Activated CD4-positive, alpha-beta memory T cell treated with anti-CD3 and anti-CD28 coated beads, Interleukin-2, amount 10 ng/mL, durations not matched to agents 7 days and 5 days (primary cell): ENCODE measurements around the gene RAB37. TPM values are rescaled to one million over a fixed set of nuclear protein-coding genes. Genes with fewer than 3 reads are reported as not detected.

Source experiments
- CTCF ChIA-PET: fragments of 350-600 bp; sonication (Branson Sonifier 250); formaldehyde crosslinking; loops from one replicate; lab custom pipeline; 2021; ENCODE audit warnings: antibody characterized with exemption, inconsistent platforms; lab: Charles Lee
- POLR2A ChIA-PET: fragments of 350-600 bp; sonication (Branson Sonifier 250); formaldehyde crosslinking; loops from one replicate; lab custom pipeline; 2021; ENCODE audit warnings: antibody characterized with exemption; lab: Charles Lee
- DNase-seq: peaks from one replicate; pipeline ENCODE4 v3.0.0-alpha.2; 2020
- H3K27ac Mint-ChIP-seq: one replicate; pipeline ENCODE4 v1.8.0; 2021; ENCODE audit warnings: mild to moderate bottlenecking, mixed read lengths
- H3K27me3 Mint-ChIP-seq: one replicate; pipeline ENCODE4 v1.8.0; 2021; ENCODE audit warnings: mixed read lengths
- H3K36me3 Mint-ChIP-seq: one replicate; pipeline ENCODE4 v1.8.0; 2021; ENCODE audit warnings: low read depth, mixed read lengths
- H3K4me1 Mint-ChIP-seq: one replicate; pipeline ENCODE4 v1.8.0; 2021; ENCODE audit warnings: mixed read lengths
- H3K4me3 Mint-ChIP-seq: one replicate; pipeline ENCODE4 v1.8.0; 2021; ENCODE audit warnings: mild to moderate bottlenecking, mixed read lengths
- H3K9me3 Mint-ChIP-seq: one replicate; pipeline ENCODE4 v1.8.0; 2021; ENCODE audit warnings: mixed read lengths
- total RNA-seq, 2 experiments: library from RNA; stranded (reverse); gene quantifications; one replicate each; pipeline ENCODE4 v1.2.3, GENCODE V29; 2021

Gene RAB37
- total RNA-seq, 2 experiments from 2014 or later, result 56.1 to 58.5 TPM

GRCh38 chr17:74757931-74758847, 21.1 kb downstream of the RAB37 start:
- peaks cover 85% of the 10 kb centered on the region for H3K4me1 Mint-ChIP-seq
- CTCF ChIA-PET, result interaction anchor here (3.0 to 12.5 kb wide), 6 partner anchors 12 to 101 kb away, joined by 12 to 93 read pairs (median 40); partner anchors contain the start of genes NAT9 and RAB37
- no peak for DNase-seq
- H3K4me3 Mint-ChIP-seq, result peak overlapping the region; percentile 61
- no peaks in the 10 kb centered on the region for H3K9me3 Mint-ChIP-seq
- H3K27ac Mint-ChIP-seq, result peak overlapping the region; percentile 79
- no peaks in the 10 kb centered on the region for H3K27me3 Mint-ChIP-seq
- H3K36me3 Mint-ChIP-seq, result peaks cover 49% of the 10 kb centered on the region
- POLR2A ChIA-PET, result interaction anchor here (0.9 to 8.0 kb wide), 6 partner anchors 10 to 192 kb away, joined by 3 to 98 read pairs (median 18); partner anchors contain the start of genes NAT9, NHERF1 and RAB37

GRCh38 chr17:74758848-74759168, 21.8 kb downstream of the RAB37 start:
- ChIA-PET CTCF (interaction anchor here (0.8 to 12.5 kb wide), 11 partner anchors 9 to 107 kb away, joined by 3 to 93 read pairs (median 21); partner anchors contain the start of genes NAT9 and RAB37), POLR2A (interaction anchor here (0.9 to 8.0 kb wide), 8 partner anchors 10 to 193 kb away, joined by 3 to 98 read pairs (median 12); partner anchors contain the start of genes NAT9, NHERF1 and RAB37)
- Mint-ChIP-seq H3K36me3 (peaks cover 43% of the 10 kb centered on the region), H3K27me3 (no peaks in the 10 kb centered on the region), H3K4me3 (peak overlapping the region; percentile 61), H3K4me1 (peaks cover 79% of the 10 kb centered on the region), H3K27ac (peak overlapping the region; percentile 79), H3K9me3 (no peaks in the 10 kb centered on the region)
- no peak for DNase-seq

- ChIA-PET CTCF (interaction anchor here (0.8 to 12.5 kb wide), 14 partner anchors 9 to 202 kb away, joined by 3 to 93 read pairs (median 15); partner anchors contain the start of genes NAT9 and RAB37), POLR2A (interaction anchor here (0.9 to 8.0 kb wide), 9 partner anchors 11 to 114 kb away, joined by 3 to 98 read pairs (median 11); partner anchors contain the start of genes FDXR, NAT9, NHERF1 and RAB37)
- H3K27ac Mint-ChIP-seq, result peak overlapping the region; percentile 79
- H3K4me1 Mint-ChIP-seq, result peaks cover 76% of the 10 kb centered on the region
- peaks cover 45% of the 10 kb centered on the region for H3K36me3 Mint-ChIP-seq
- DNase-seq, result peak; percentile 82
- no peaks in the 10 kb centered on the region for H3K27me3 Mint-ChIP-seq
- H3K4me3 Mint-ChIP-seq, result peak overlapping the region; percentile 61
- H3K9me3 Mint-ChIP-seq, result no peaks in the 10 kb centered on the region
Measured at GRCh38 chr17:74759243-74759801, 22.3 kb downstream of the RAB37 start.

GRCh38 chr17:74759941-74760340, 22.9 kb downstream of the RAB37 start:
- Mint-ChIP-seq H3K27ac (peak overlapping the region; percentile 79), H3K9me3 (no peaks in the 10 kb centered on the region), H3K4me1 (peaks cover 70% of the 10 kb centered on the region), H3K4me3 (peak overlapping the region; percentile 61), H3K27me3 (no peaks in the 10 kb centered on the region), H3K36me3 (peaks cover 45% of the 10 kb centered on the region)
- no peak for DNase-seq
- POLR2A ChIA-PET, result interaction anchor here (0.9 to 8.0 kb wide), 9 partner anchors 12 to 113 kb away, joined by 3 to 98 read pairs (median 11); partner anchors contain the start of genes FDXR, NAT9, NHERF1 and RAB37
- CTCF ChIA-PET, result interaction anchor here (0.8 to 12.5 kb wide), 14 partner anchors 10 to 201 kb away, joined by 3 to 93 read pairs (median 15); partner anchors contain the start of genes NAT9 and RAB37

DNA sequence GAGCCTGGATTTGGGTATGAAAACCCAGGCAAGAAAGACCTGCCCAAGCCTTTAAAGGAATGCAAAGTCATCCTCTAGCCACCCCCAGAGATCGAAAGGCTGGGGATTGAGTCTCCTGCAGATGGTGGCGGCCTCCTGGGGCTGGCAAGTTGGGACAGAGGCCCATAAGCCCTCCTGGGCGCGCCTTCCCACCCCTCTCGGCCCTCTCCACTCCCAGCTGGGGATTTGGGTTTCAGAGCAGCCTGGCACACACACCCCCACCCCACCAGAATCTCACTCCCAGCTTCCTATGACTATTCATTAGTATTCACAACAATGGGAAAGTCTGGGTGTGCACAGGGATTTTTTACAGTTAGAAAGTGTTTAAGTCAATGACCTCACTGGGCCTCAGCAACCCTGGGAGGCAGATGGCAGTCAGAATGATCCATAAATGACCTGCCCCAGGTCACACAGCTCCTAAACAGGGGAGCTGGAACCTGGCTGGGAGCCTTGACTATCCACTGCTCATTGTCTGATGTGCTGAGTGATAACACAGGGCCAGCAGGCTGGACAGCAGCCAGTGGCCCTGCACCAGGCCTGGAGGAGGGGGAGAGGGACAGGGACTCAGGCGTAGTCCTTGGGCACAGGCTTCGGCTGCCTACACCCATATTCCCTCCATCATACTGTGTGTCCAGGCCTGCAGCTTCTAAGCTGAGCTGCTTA, 23.5 kb downstream of the RAB37 start:
- Mint-ChIP-seq H3K27me3 (no peaks in the 10 kb centered on the region), H3K27ac (peak overlapping the region; percentile 79), H3K36me3 (peaks cover 43% of the 10 kb centered on the region), H3K4me3 (no peak overlapping the region), H3K9me3 (no peaks in the 10 kb centered on the region), H3K4me1 (peaks cover 65% of the 10 kb centered on the region)
- ChIA-PET POLR2A (interaction anchor here (0.9 to 8.0 kb wide), 8 partner anchors 12 to 113 kb away, joined by 3 to 98 read pairs (median 8); partner anchors contain the start of genes FDXR, NAT9, NHERF1 and RAB37), CTCF (interaction anchor here (0.6 to 12.5 kb wide), 15 partner anchors 10 to 201 kb away, joined by 3 to 93 read pairs (median 12); partner anchors contain the start of genes NAT9 and RAB37)
- DNase-seq, result no peak

- ChIA-PET CTCF (interaction anchor here (0.6 to 9.4 kb wide), 4 partner anchors 9 to 104 kb away, joined by 3 to 77 read pairs (median 5); no protein-coding TSS in a partner anchor), POLR2A (interaction anchor here (5.4 to 8.0 kb wide), 2 partner anchors 12 to 13 kb away, joined by 60 to 98 read pairs; partner anchors contain the start of genes NAT9 and NHERF1)
- Mint-ChIP-seq H3K27me3 (no peaks in the 10 kb centered on the region), H3K9me3 (no peaks in the 10 kb centered on the region), H3K4me3 (no peak overlapping the region), H3K27ac (peak overlapping the region; percentile 45), H3K4me1 (peaks cover 65% of the 10 kb centered on the region), H3K36me3 (peaks cover 46% of the 10 kb centered on the region)
- DNase-seq, result no peak
Measured at GRCh38 chr17:74761419-74761818, 24.4 kb downstream of the RAB37 start.

GRCh38 chr17:74761931-74762330, 24.9 kb downstream of the RAB37 start:
- POLR2A ChIA-PET, result interaction anchor here (8.0 kb wide), 1 partner anchor 14 kb away, joined by 98 read pairs; the partner anchor contains the start of gene NHERF1

DNA sequence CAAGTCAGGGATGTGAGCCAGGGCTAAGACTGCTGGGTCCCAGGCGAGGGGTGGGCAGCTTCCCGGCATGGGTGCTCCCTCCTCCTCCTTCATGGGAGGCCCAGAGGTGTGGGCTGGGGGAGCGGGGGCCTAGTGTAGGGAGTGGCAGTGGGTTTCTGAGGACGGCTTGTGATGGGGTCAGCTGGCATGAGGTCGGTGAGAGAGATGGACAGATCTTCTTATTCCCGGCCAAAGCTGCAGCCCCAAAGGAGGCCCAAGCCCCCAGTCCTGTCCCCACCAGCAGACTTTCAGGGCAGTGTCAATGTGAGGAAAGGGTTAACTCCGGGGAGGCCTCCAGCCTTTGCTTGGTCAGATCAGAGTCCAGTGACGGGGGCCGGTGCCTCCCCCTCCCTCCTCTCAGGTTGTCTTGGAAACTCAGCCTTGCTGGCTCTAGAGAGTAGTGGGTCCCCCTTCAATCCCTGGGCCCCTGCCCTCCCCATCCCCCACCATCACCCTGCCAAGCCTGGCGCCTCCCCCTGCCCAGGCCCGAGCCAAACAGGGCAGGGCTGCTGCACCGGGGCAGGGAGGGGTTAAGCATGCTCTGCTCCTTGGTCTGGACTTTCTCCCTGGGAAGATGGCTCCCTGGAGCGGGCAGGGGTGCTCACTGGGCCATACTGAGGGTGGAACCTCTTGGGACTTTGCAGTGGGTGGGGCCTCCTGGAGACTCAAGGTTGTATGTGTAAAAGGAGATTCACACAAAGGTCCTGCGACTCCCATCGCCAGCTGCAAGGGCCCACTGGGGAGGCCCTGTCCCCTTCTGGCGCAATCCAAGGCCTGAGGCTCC, 26.7 kb downstream of the RAB37 start:
- DNase-seq, result no peak
- H3K9me3 Mint-ChIP-seq, result no peaks in the 10 kb centered on the region
- peaks cover 48% of the 10 kb centered on the region for H3K36me3 Mint-ChIP-seq
- H3K4me3 Mint-ChIP-seq, result no peak overlapping the region
- ChIA-PET POLR2A (interaction anchor here (1.0 to 8.0 kb wide), 2 partner anchors 7 to 15 kb away, joined by 4 to 98 read pairs; partner anchors contain the start of gene NHERF1), CTCF (interaction anchor here (1.1 to 1.4 kb wide), 3 partner anchors 10 to 106 kb away, joined by 3 to 4 read pairs (median 4); no protein-coding TSS in a partner anchor)
- peaks cover 52% of the 10 kb centered on the region for H3K4me1 Mint-ChIP-seq
- no peak overlapping the region for H3K27ac Mint-ChIP-seq
- no peaks in the 10 kb centered on the region for H3K27me3 Mint-ChIP-seq

More at GRCh38 chr17:74761931-74762330, 24.9 kb downstream of the RAB37 start:
- CTCF ChIA-PET, result interaction anchor here (1.6 to 9.4 kb wide), 3 partner anchors 9 to 29 kb away, joined by 5 to 77 read pairs (median 5); no protein-coding TSS in a partner anchor
- Mint-ChIP-seq H3K27ac (no peak overlapping the region), H3K4me3 (no peak overlapping the region), H3K27me3 (no peaks in the 10 kb centered on the region), H3K9me3 (no peaks in the 10 kb centered on the region), H3K36me3 (peaks cover 44% of the 10 kb centered on the region), H3K4me1 (peaks cover 62% of the 10 kb centered on the region)
- DNase-seq, result no peak

DNA sequence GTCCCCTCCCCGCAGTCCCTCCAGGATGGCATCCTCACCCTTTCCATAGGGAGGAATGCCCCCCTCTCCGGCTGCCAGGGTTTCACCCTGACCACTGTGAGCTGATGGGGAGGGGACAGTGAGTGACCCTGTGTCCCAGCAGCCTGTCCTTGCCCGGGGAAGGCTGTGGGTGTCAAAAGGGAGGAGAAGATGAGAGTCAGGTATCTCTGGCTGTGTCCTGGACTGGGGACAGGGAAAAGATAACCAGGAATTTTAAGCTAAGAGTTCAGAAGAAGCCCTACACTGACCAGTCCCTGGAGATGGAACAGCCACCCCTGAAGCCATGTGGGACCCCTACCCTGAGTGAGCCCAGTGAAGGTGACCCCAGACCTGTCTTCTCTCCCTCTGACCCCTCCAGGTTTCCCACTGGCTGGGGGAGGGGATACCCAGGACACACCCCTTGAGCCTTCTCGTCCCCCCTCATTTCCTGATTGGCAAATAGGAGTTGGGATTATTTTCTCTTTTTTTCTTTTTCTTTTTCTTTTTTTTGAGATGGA, 27.8 kb downstream of the RAB37 start:
- no peaks in the 10 kb centered on the region for H3K9me3 Mint-ChIP-seq
- POLR2A ChIA-PET, result no interaction called here

DNA sequence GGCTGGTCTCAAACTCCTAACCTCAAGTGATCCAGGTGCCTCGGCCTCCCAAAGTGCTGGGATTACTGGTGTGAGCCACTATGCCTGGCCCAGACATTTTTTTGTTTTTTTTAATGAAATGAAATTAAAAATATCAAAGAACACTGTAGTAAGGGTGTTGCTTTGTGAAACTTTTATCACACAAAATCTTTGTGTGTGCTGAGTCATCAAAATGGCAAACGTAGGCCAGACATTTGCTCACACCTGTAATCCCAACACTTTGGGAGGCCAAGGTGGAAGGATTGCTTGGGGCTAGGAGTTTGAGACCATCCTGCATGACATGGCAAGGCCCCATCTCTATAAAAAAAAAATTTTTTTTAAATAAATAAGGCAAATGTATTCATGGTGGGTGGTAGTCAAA, 29.4 kb downstream of the RAB37 start:
- Mint-ChIP-seq H3K9me3 (no peaks in the 10 kb centered on the region), H3K27ac (no peak overlapping the region), H3K36me3 (peaks cover 63% of the 10 kb centered on the region), H3K4me3 (no peak overlapping the region), H3K27me3 (no peaks in the 10 kb centered on the region), H3K4me1 (peaks cover 39% of the 10 kb centered on the region)
- DNase-seq, result no peak
- ChIA-PET POLR2A (interaction anchor here (1.2 to 1.3 kb wide), 2 partner anchors 14 to 21 kb away, joined by 3 to 4 read pairs; no protein-coding TSS in a partner anchor), CTCF (interaction anchor here (0.8 to 1.6 kb wide), 2 partner anchors 20 to 109 kb away, joined by 3 to 4 read pairs; no protein-coding TSS in a partner anchor)

More for the DNA sequence above, 27.8 kb downstream of the RAB37 start:
- peaks cover 45% of the 10 kb centered on the region for H3K4me1 Mint-ChIP-seq
- H3K27me3 Mint-ChIP-seq, result no peaks in the 10 kb centered on the region
- no peak overlapping the region for H3K4me3 Mint-ChIP-seq
- H3K27ac Mint-ChIP-seq, result peak overlapping the region; percentile 35
- H3K36me3 Mint-ChIP-seq, result peaks cover 53% of the 10 kb centered on the region
- CTCF ChIA-PET, result interaction anchor here (1.4 kb wide), 1 partner anchor 9 kb away, joined by 4 read pairs; no protein-coding TSS in a partner anchor
- no peak for DNase-seq
